ENCODE data around the gene FAM98B. TPM values are rescaled to one million over a fixed set of nuclear protein-coding genes. Genes with fewer than 3 reads are reported as not detected.

The FAM98B gene
- total RNA-seq, 1 experiment from 2014 or later: 38.1 TPM

GRCh38 chr15:38412466-38412865 is 41.5 kb upstream of the FAM98B start:
- ATAC-seq: no peak
- Mint-ChIP-seq H3K27me3 (ENCODE audit: low read depth) (no peaks in the 10 kb centered on the region), H3K9me3 (peaks cover 14% of the 10 kb centered on the region), H3K27ac (no peak overlapping the region), H3K36me3 (no peaks in the 10 kb centered on the region; the same call in 1 of the 2 replicates), H3K4me3 (no peak overlapping the region), H3K4me1 (no peaks in the 10 kb centered on the region)
- TF ChIP-seq ZNF512 (CRISPR knock-in tag; IDR thresholded peaks at IDR 0.05; ENCODE audit: borderline replicate concordance) (no peak), STAT6 (CRISPR knock-in tag; conservative IDR thresholded peaks at IDR 0.05; ENCODE audit: low read depth) (no peak), ZNF317 (CRISPR knock-in tag; IDR thresholded peaks at IDR 0.05; ENCODE audit: borderline replicate concordance, low read depth) (no peak), SMAD4 (CRISPR knock-in tag; IDR thresholded peaks at IDR 0.05) (no peak), GRHL2 (CRISPR knock-in tag; IDR thresholded peaks at IDR 0.05; ENCODE audit: insufficient replicate concordance, severe bottlenecking) (no peak), JAZF1 (CRISPR knock-in tag; IDR thresholded peaks at IDR 0.05) (no peak), MYBL2 (CRISPR knock-in tag; IDR thresholded peaks at IDR 0.05) (no peak), ZBTB43 (CRISPR knock-in tag; IDR thresholded peaks at IDR 0.05) (no peak), NFYB (CRISPR knock-in tag; conservative IDR thresholded peaks at IDR 0.05; ENCODE audit: low read depth) (no peak), CREM (CRISPR knock-in tag; IDR thresholded peaks at IDR 0.05) (no peak), ZNF138 (CRISPR knock-in tag; conservative IDR thresholded peaks at IDR 0.05) (no peak), CBFB (CRISPR knock-in tag; IDR thresholded peaks at IDR 0.05; ENCODE audit: low read depth) (no peak), USF2 (CRISPR knock-in tag; IDR thresholded peaks at IDR 0.05) (no peak), IRF2 (CRISPR knock-in tag; IDR thresholded peaks at IDR 0.05; ENCODE audit: borderline replicate concordance, low read depth) (no peak), TP53 (CRISPR knock-in tag; IDR thresholded peaks at IDR 0.05) (no peak)
- ChIA-PET CTCF (interaction anchor here (2.5 to 4.1 kb wide), 2 partner anchors 28 to 417 kb away, joined by 6 to 34 read pairs; no protein-coding TSS in a partner anchor), POLR2A (no interaction called here)
- no peak for DNase-seq (ENCODE audit: low spot score)

- DNase-seq (ENCODE audit: low spot score) (peak; percentile 67), ATAC-seq (peak; percentile 98)
- Mint-ChIP-seq H3K36me3 (no peaks in the 10 kb centered on the region), H3K4me1 (no peaks in the 10 kb centered on the region), H3K4me3 (no peak overlapping the region), H3K27me3 (ENCODE audit: low read depth) (no peaks in the 10 kb centered on the region), H3K27ac (no peak overlapping the region), H3K9me3 (peaks cover 5% of the 10 kb centered on the region; the same call in 1 of the 2 replicates)
- POLR2A ChIA-PET: no interaction called here
- TF ChIP-seq CTCF (IDR thresholded peaks at IDR 0.05) (peak; percentile 37), ZNF219 (CRISPR knock-in tag; IDR thresholded peaks at IDR 0.05; ENCODE audit: borderline replicate concordance) (no peak)
- CTCF ChIA-PET: interaction anchor here (0.5 to 4.1 kb wide), 13 partner anchors 13 to 433 kb away, joined by 3 to 34 read pairs (median 5); partner anchors contain the start of gene FAM98B
These were observed 39.6 kb upstream of the FAM98B start for GRCh38 chr15:38414357-38414756.
